HFFc6 (cell line): ENCODE data around the gene ATP4B. TPM values are rescaled to one million over a fixed set of nuclear protein-coding genes. Genes with fewer than 3 reads are reported as not detected.

Experiments used
- DNase-seq: peaks from one replicate; pipeline ENCODE4 v3.0.0-alpha.2; 2018
- H3K27ac Mint-ChIP-seq: 2 replicates; pipeline ENCODE4 v1.8.0; 2020; ENCODE audit warnings: mild to moderate bottlenecking, mixed read lengths
- H3K27me3 Mint-ChIP-seq: 2 replicates; pipeline ENCODE4 v1.8.0; 2021; ENCODE audit warnings: mild to moderate bottlenecking, moderate library complexity, mixed read lengths; ENCODE audit not compliant: insufficient read depth
- H3K36me3 Mint-ChIP-seq: 2 replicates; pipeline ENCODE4 v1.8.0; 2021; ENCODE audit warnings: low read depth, mixed read lengths
- H3K4me1 Mint-ChIP-seq: 2 replicates; pipeline ENCODE4 v1.8.0; 2020; ENCODE audit warnings: low read depth, mixed read lengths
- H3K4me3 Mint-ChIP-seq: 2 replicates; pipeline ENCODE4 v1.8.0; 2020; ENCODE audit warnings: mild to moderate bottlenecking, moderate library complexity, mixed read lengths
- H3K9me3 Mint-ChIP-seq: 2 replicates; pipeline ENCODE4 v1.8.0; 2020; ENCODE audit warnings: mild to moderate bottlenecking, mixed read lengths
- total RNA-seq, 6 experiments: library from RNA; stranded (reverse); fragmentation: NEBNext Ultra II Directional; extraction: Animal tissue kit (Norgen Biotek cat#: 25700); gene quantifications; 2 replicates in 1 of 6; 3 replicates in 5 of 6; pipeline ENCODE4 v1.2.3, GENCODE V29; 2021
- TF ChIP-seq, protein P1 (sequence below): fragments of 200-600 bp; sonication (generic); IDR thresholded peaks from 2 replicates; pipeline ENCODE4 v1.5.0; 2021; ENCODE audit warnings: antibody characterized with exemption, mild to moderate bottlenecking

Gene ATP4B
- total RNA-seq, 6 experiments from 2014 or later, result not detected

DNA sequence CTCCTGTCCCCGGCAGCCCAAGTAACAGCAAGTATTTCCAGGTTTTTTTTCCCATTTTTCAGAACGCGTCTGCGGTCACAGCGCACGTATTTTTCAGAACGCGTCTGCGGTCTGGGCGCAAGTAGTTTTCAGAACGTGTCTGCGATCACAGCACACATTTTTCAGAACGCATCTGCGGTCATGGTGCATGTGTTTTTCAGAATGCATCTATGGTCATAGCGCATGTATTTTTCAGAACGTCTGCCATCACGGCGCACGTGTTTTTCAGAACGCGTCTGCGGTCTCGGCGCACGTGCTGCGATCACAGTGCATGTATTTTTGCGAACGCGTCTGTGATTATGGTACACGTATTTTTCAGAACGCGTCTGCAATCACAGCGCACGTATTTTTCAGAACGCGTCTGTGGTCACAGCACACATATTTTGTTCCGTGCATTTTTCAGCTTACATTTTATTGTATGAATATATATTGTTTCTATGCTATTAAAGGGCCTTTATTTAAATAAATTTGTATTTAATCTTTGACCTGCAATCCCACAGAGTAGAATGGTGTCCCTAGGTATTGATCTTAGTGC lies 19.7 kb downstream of the ATP4B start:
- Mint-ChIP-seq H3K36me3 (peaks cover 77% of the 10 kb centered on the region), H3K27me3 (no peaks in the 10 kb centered on the region)
- no peak for DNase-seq

DNA sequence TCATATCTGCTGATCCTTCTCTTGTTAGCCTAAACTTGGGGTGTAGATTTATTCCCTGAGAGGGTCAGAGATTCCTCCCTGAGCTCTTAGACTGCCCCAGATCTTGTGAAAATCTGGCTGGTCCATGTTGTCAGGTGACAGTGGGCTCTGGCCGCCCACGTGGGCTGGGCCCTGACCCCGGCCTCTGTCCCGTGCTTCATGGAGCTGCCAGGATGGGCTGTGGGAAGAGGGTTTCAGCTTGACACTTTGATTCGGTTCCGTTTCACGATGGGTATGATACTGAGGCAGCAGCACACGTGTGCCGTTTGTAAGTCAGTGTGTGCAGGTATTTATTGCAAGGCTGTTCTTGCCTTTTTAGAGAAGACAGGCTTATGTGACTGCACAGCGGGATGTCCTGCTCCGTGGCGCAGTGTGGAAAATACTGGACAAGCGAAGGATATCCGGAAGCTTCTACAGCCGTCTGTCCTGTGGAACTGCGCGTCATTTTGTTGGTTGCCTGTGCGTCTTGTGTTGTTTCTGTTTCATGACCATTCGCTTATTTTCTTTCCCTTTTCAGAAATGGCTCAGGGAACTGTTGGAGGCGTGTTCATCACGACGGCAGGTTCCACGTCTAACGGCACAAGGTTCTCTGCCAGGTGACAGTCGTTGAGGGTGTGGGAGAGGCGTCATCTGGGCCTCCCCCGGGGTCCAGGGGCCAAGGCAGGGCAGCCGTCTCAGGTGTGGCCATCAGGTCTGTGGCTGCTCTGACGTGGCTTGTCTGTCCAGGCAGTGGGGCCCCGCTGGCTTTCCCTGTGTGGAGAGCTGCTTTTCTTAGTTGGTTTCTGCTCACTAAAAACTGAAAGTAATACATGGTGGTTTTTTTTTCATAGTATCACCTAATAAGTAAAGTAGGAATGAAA lies 20.5 kb downstream of the ATP4B start:
- no peak overlapping the region for H3K4me3 Mint-ChIP-seq
- no peaks in the 10 kb centered on the region for H3K27me3 Mint-ChIP-seq
- TF ChIP-seq, protein P1, sequence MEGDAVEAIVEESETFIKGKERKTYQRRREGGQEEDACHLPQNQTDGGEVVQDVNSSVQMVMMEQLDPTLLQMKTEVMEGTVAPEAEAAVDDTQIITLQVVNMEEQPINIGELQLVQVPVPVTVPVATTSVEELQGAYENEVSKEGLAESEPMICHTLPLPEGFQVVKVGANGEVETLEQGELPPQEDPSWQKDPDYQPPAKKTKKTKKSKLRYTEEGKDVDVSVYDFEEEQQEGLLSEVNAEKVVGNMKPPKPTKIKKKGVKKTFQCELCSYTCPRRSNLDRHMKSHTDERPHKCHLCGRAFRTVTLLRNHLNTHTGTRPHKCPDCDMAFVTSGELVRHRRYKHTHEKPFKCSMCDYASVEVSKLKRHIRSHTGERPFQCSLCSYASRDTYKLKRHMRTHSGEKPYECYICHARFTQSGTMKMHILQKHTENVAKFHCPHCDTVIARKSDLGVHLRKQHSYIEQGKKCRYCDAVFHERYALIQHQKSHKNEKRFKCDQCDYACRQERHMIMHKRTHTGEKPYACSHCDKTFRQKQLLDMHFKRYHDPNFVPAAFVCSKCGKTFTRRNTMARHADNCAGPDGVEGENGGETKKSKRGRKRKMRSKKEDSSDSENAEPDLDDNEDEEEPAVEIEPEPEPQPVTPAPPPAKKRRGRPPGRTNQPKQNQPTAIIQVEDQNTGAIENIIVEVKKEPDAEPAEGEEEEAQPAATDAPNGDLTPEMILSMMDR, result no peak
- peaks cover 75% of the 10 kb centered on the region for H3K36me3 Mint-ChIP-seq
- no peak for DNase-seq
- H3K9me3 Mint-ChIP-seq, result no peaks in the 10 kb centered on the region
- H3K4me1 Mint-ChIP-seq, result no peaks in the 10 kb centered on the region
- no peak overlapping the region for H3K27ac Mint-ChIP-seq

More for the DNA sequence above, 19.7 kb downstream of the ATP4B start:
- Mint-ChIP-seq H3K27ac (no peak overlapping the region), H3K4me3 (no peak overlapping the region), H3K4me1 (no peaks in the 10 kb centered on the region), H3K9me3 (no peaks in the 10 kb centered on the region)
- TF ChIP-seq, protein P1, result no peak

DNA sequence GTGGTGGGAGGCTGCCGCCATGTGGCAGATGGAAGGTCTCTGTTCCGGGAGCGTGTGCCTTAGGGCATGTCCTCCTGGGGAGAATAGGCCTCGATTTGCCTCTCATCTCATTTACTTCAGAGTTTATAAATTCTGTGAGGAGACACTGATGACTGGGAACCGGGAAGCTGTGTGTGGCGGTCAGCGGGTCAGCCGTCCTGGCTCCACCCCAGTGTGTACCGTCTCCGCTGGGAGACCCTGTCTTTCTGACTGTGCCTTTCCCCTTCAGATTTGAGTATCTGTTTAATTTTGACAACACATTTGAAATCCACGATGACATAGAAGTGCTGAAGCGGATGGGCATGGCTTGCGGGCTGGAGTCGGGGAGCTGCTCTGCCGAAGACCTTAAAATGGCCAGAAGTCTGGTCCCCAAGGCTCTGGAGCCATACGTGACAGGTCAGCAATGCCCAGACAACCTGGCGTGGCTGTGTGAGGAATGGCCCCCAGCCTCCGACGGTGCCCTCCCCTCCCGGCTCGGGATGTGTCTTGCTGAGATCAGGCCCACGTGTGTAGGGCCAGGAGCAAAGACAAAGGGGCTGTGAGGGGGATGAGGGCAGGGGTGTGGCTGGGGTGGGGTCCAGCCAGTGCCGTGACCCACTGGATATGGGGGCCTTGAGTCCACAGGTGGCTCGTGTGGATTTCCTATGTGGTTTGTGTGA lies 21.6 kb downstream of the ATP4B start:
- H3K27ac Mint-ChIP-seq, result no peak overlapping the region
- no peak overlapping the region for H3K4me3 Mint-ChIP-seq
- no peak for DNase-seq
- TF ChIP-seq, protein P1, result no peak
- H3K9me3 Mint-ChIP-seq, result no peaks in the 10 kb centered on the region
- H3K27me3 Mint-ChIP-seq, result no peaks in the 10 kb centered on the region
- no peaks in the 10 kb centered on the region for H3K4me1 Mint-ChIP-seq
- peaks cover 69% of the 10 kb centered on the region for H3K36me3 Mint-ChIP-seq

DNA sequence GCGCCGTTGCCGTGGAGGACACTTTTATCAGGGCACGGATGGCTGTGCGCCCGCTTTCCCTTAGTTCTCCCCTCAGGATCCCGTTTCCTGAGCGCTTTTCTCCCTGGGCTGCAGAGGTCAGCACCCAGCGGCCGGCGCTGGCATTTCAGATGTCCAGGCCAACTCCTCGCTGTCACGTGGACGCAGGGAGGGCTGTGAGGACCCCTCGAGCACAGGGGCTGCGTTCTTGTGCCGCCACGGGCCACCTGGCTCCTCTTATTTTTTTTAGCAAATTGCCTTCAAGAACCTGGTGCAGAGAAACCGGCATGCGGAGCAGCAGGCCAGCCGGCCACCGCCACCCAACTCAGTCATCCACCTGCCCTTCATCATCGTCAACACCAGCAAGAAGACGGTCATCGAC lies 22.3 kb downstream of the ATP4B start:
- peaks cover 65% of the 10 kb centered on the region for H3K36me3 Mint-ChIP-seq
- H3K4me1 Mint-ChIP-seq, result no peaks in the 10 kb centered on the region
- DNase-seq, result no peak
- H3K4me3 Mint-ChIP-seq, result no peak overlapping the region
- TF ChIP-seq, protein P1, result no peak
- H3K27ac Mint-ChIP-seq, result no peak overlapping the region
- H3K27me3 Mint-ChIP-seq, result no peaks in the 10 kb centered on the region
- no peaks in the 10 kb centered on the region for H3K9me3 Mint-ChIP-seq

DNA sequence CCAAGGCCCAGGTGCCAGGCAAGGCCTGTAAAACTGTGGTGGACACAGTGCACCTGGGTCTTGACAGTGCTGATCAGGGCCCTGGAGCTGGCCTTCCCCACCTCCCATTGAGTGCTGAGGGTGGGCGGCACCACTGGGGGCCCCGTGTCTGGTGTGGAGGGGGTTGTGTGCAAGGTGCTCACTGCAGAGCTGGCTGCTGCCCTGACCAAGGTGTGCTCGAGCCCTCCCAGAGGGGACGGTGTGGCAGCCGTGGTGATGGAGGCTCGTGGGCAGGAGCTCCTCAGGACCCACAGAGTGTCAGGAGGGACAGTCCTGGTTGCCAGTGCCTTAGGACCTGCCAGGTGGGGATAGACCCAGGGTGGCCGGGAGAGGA lies 23.0 kb downstream of the ATP4B start:
- Mint-ChIP-seq H3K4me3 (no peak overlapping the region), H3K36me3 (peaks cover 58% of the 10 kb centered on the region), H3K9me3 (no peaks in the 10 kb centered on the region), H3K4me1 (no peaks in the 10 kb centered on the region), H3K27ac (no peak overlapping the region), H3K27me3 (no peaks in the 10 kb centered on the region)
- DNase-seq, result no peak
- TF ChIP-seq, protein P1, result no peak
